ENCODE measurements around the gene GRK3.
"Not testable (repeated sequence)": the region's sequence is repeated elsewhere in the genome, so short reads cannot be mapped to it uniquely, and the experiment has no call there.

The GRK3 gene

GRCh38 chr22:25564320-25564978 is at the start of gene GRK3:
GRK3 (plus strand) TSS chr22:25564675; CDS start chr22:25565041, 366 bp downstream.
- DNase-seq (ENCODE audit: low read depth in 2 of 2) = peak in 1 of 2 experiments; percentile 17

GRCh38 chr22:25518000-25518663 is 46.3 kb upstream of the GRK3 start:
- DNase-seq (ENCODE audit: low read depth in 2 of 2) = no peak

GRCh38 chr22:25525376-25525775 is 39.1 kb upstream of the GRK3 start:
- no peak for DNase-seq (ENCODE audit: low read depth in 2 of 2)

- not testable (repeated sequence) for DNase-seq (ENCODE audit: low read depth in 2 of 2)
These were observed 38.5 kb upstream of the GRK3 start for GRCh38 chr22:25525804-25526584.

- DNase-seq (ENCODE audit: low read depth in 2 of 2) = not testable (repeated sequence)
These were observed 37.5 kb upstream of the GRK3 start for GRCh38 chr22:25527016-25527415.

- DNase-seq (ENCODE audit: low read depth in 2 of 2) = not testable (repeated sequence)
These were observed 36.4 kb upstream of the GRK3 start for GRCh38 chr22:25528068-25528467.

GRCh38 chr22:25529059-25529458 is 35.4 kb upstream of the GRK3 start:
- not testable (repeated sequence) for DNase-seq (ENCODE audit: low read depth in 2 of 2)

GRCh38 chr22:25529541-25530137 is 34.8 kb upstream of the GRK3 start:
- not testable (repeated sequence) for DNase-seq (ENCODE audit: low read depth in 2 of 2)

- not testable (repeated sequence) for DNase-seq (ENCODE audit: low read depth in 2 of 2)
These were observed 32.8 kb upstream of the GRK3 start for GRCh38 chr22:25531677-25532076.

GRCh38 chr22:25534724-25535123 is 29.8 kb upstream of the GRK3 start:
- no peak for DNase-seq (ENCODE audit: low read depth in 2 of 2)

- no peak for DNase-seq (ENCODE audit: low read depth in 2 of 2)
These were observed 27.9 kb upstream of the GRK3 start for GRCh38 chr22:25536589-25536988.

GRCh38 chr22:25540166-25540907 is 24.1 kb upstream of the GRK3 start:
- DNase-seq (ENCODE audit: low read depth in 2 of 2) = no peak

GRCh38 chr22:25540908-25541660 is 23.4 kb upstream of the GRK3 start:
- DNase-seq (ENCODE audit: low read depth in 2 of 2) = no peak

- no peak for DNase-seq (ENCODE audit: low read depth in 2 of 2)
These were observed 22.3 kb upstream of the GRK3 start for GRCh38 chr22:25542191-25542590.

GRCh38 chr22:25542720-25543402 is 21.6 kb upstream of the GRK3 start:
- no peak for DNase-seq (ENCODE audit: low read depth in 2 of 2)

GRCh38 chr22:25545146-25545545 is 19.3 kb upstream of the GRK3 start:
- no peak for DNase-seq (ENCODE audit: low read depth in 2 of 2)

- no peak for DNase-seq (ENCODE audit: low read depth in 2 of 2)
These were observed 18.8 kb upstream of the GRK3 start for GRCh38 chr22:25545672-25546071.

GRCh38 chr22:25546242-25546641 is 18.2 kb upstream of the GRK3 start:
- DNase-seq (ENCODE audit: low read depth in 2 of 2) = no peak

- DNase-seq (ENCODE audit: low read depth in 2 of 2) = no peak
These were observed 17.7 kb upstream of the GRK3 start for GRCh38 chr22:25546751-25547150.

- no peak for DNase-seq (ENCODE audit: low read depth in 2 of 2)
These were observed 15.5 kb upstream of the GRK3 start for GRCh38 chr22:25548866-25549464.
